H1 (cell line): Measurements from ENCODE around the gene PHOSPHO2.

ENCODE experiments used
- CREB1 ChIP-seq: IDR thresholded peaks from 2 replicates; pipeline ENCODE4 v1.6.1; 2012; ENCODE audit warnings: inconsistent platforms
- EP300 ChIP-seq, 2 experiments: IDR thresholded peaks; 1 replicate in 1 of 2; 2 replicates in 1 of 2; pipeline ENCODE4 v1.6.1; 2011 to 2012; ENCODE audit warnings: low read depth in 2 of 2, low read length in 2 of 2, mild to moderate bottlenecking in 2 of 2, borderline replicate concordance in 1 of 2, inconsistent platforms in 1 of 2, moderate library complexity in 1 of 2
- EZH2 ChIP-seq: fragments of 200-600 bp; sonication (generic); IDR thresholded peaks from 2 replicates; pipeline ENCODE4 v1.7.1; 2012; ENCODE audit warnings: low read depth, mild to moderate bottlenecking, moderate library complexity, low read length, inconsistent platforms; ENCODE audit not compliant: severe bottlenecking
- GABPA ChIP-seq: IDR thresholded peaks from 2 replicates; pipeline ENCODE4 v1.6.1; 2011; ENCODE audit warnings: mild to moderate bottlenecking, low read length, moderate library complexity, borderline replicate concordance; ENCODE audit not compliant: insufficient read depth
- JUND ChIP-seq: IDR thresholded peaks from 2 replicates; pipeline ENCODE4 v1.6.1; 2011; ENCODE audit warnings: mild to moderate bottlenecking, improper control_type of control experiment, low read length
- POLR2AphosphoS5 ChIP-seq: IDR thresholded peaks from 2 replicates; pipeline ENCODE4 v1.6.1; 2011; ENCODE audit warnings: low read depth, low read length
- TF ChIP-seq, protein P1 (sequence below), 3 experiments: IDR thresholded peaks; 1 replicate in 2 of 3; 2 replicates in 1 of 3; pipeline versions ENCODE4 v1.5.1 to v1.6.1; 2011; ENCODE audit warnings: low read length in 3 of 3, mild to moderate bottlenecking in 3 of 3, inconsistent platforms in 2 of 3, low read depth in 1 of 3, moderate library complexity in 1 of 3; ENCODE audit not compliant: insufficient read depth in 1 of 3; ENCODE audit errors: control extremely low read depth in 1 of 3

DNA sequence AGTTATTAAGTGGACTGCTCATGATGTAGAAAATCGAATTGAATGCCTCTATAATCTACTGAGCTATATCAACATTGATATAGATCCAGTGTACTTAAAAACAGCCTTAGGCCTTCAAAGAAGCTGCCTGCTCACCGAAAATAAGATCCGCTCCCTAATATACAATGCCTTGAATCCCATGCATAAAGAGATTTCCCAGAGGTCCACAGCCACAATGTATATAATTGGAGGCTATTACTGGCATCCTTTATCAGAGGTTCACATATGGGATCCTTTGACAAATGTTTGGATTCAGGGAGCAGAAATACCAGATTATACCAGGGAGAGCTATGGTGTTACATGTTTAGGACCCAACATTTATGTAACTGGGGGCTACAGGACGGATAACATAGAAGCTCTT lies 41.4 kb downstream of the PHOSPHO2 start:
- TF ChIP-seq POLR2AphosphoS5: no peak
- TF ChIP-seq EZH2: no peak
- TF ChIP-seq, protein P1, sequence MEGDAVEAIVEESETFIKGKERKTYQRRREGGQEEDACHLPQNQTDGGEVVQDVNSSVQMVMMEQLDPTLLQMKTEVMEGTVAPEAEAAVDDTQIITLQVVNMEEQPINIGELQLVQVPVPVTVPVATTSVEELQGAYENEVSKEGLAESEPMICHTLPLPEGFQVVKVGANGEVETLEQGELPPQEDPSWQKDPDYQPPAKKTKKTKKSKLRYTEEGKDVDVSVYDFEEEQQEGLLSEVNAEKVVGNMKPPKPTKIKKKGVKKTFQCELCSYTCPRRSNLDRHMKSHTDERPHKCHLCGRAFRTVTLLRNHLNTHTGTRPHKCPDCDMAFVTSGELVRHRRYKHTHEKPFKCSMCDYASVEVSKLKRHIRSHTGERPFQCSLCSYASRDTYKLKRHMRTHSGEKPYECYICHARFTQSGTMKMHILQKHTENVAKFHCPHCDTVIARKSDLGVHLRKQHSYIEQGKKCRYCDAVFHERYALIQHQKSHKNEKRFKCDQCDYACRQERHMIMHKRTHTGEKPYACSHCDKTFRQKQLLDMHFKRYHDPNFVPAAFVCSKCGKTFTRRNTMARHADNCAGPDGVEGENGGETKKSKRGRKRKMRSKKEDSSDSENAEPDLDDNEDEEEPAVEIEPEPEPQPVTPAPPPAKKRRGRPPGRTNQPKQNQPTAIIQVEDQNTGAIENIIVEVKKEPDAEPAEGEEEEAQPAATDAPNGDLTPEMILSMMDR (IDR thresholded peaks at IDR 0.05; ENCODE audit: control extremely low read depth in 1 of 3, insufficient read depth in 1 of 3, low read depth in 1 of 3, low read length in 3 of 3): no peak
- TF ChIP-seq CREB1: no peak
- no peak for TF ChIP-seq JUND
- no peak for TF ChIP-seq GABPA
- TF ChIP-seq EP300 (IDR thresholded peaks at IDR 0.05; ENCODE audit: borderline replicate concordance in 1 of 2, low read depth in 2 of 2, low read length in 2 of 2): no peak
